GM12878 (cell line): ENCODE data around the gene SELP.

Source experiments
- ASH2L ChIP-seq: fragments of 300-600, 200-600 bp; sonication (generic); IDR thresholded peaks from 2 replicates; pipeline ENCODE4 v1.6.1; 2017; ENCODE audit warnings: low read depth, mild to moderate bottlenecking, borderline replicate concordance
- EP300 ChIP-seq, 2 experiments: fragments of 150-350 bp in 1 of 2; IDR thresholded peaks; 2 replicates each; pipeline ENCODE4 v1.6.1; 2011 to 2012; ENCODE audit warnings: low read depth in 2 of 2, low read length in 2 of 2, borderline replicate concordance in 1 of 2, improper control_type of control experiment in 1 of 2, inconsistent platforms in 1 of 2; ENCODE audit not compliant: control insufficient read depth in 1 of 2
- EZH2 ChIP-seq: IDR thresholded peaks from 2 replicates; pipeline ENCODE4 v1.6.1; 2012; ENCODE audit warnings: low read depth, mild to moderate bottlenecking, control low read depth, inconsistent platforms, low read length, borderline replicate concordance; ENCODE audit not compliant: control insufficient read depth
- FOXK2 ChIP-seq: fragments of 450-650 bp; IDR thresholded peaks from 2 replicates; pipeline ENCODE4 v1.6.1; 2017; ENCODE audit warnings: mild to moderate bottlenecking, moderate library complexity
- GABPA ChIP-seq: IDR thresholded peaks from 2 replicates; pipeline ENCODE4 v1.6.1; 2014; ENCODE audit warnings: antibody characterized with exemption, low read depth, mild to moderate bottlenecking, inconsistent platforms
- HDAC2 ChIP-seq: fragments of 200-600 bp; sonication (generic); IDR thresholded peaks from 2 replicates; pipeline ENCODE4 v1.6.1; 2017
- IKZF2 ChIP-seq, 2 experiments: fragments of 450-650 bp; IDR thresholded peaks; 2 replicates each; pipeline ENCODE4 v1.6.1; 2017; ENCODE audit warnings: mild to moderate bottlenecking in 2 of 2, moderate library complexity in 2 of 2
- RAD21 ChIP-seq: IDR thresholded peaks from 2 replicates; pipeline ENCODE4 v1.6.1; 2011; ENCODE audit warnings: mild to moderate bottlenecking, low read depth, low read length, moderate library complexity; ENCODE audit not compliant: insufficient read depth
- RBBP5 ChIP-seq: fragments of 200-600 bp; sonication (generic); conservative IDR thresholded peaks from 2 replicates; pipeline ENCODE4 v1.6.1; 2016
- TCF7 ChIP-seq: IDR thresholded peaks from 2 replicates; pipeline ENCODE4 v1.6.1; 2014; ENCODE audit warnings: antibody characterized with exemption, borderline replicate concordance

DNA sequence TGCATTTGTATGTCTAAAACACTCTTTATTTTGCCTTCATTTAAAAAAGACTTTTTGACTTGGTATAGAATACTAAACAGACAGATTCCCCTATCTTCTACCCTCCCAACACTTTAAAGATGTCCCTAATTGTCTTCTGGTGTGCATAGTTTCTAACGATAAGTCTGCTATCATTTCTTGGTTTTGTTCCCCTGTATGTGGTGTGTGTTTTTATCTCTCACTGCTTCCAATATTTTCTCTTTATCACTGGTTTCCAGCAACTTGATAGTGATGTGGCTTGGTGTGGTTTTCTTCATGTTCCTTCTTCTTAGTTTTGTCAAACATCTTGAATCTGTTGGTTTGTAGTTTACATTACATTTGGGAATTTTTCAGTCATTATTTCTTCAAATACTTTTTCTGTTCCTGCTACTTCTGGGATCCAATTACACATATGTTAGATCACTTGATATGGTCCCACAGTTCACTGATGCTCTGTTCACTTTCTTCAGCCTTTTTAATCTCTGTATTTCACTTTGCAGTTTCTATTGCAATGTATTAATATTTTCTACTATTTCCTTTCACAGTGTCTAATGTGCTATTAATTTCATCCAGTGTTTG lies 66.8 kb downstream of the SELP start:
- TF ChIP-seq RBBP5 = no peak
- TF ChIP-seq ASH2L = no peak
- TF ChIP-seq FOXK2 = no peak
- TF ChIP-seq EZH2 = no peak
- no peak for TF ChIP-seq GABPA
- TF ChIP-seq TCF7 = no peak
- no peak for TF ChIP-seq IKZF2 (IDR thresholded peaks at IDR 0.05)
- no peak for TF ChIP-seq RAD21
- no peak for TF ChIP-seq EP300 (IDR thresholded peaks at IDR 0.05; ENCODE audit: borderline replicate concordance in 1 of 2, control insufficient read depth in 1 of 2, low read depth in 2 of 2, low read length in 2 of 2)
- no peak for TF ChIP-seq HDAC2
